IPS-15b (cell line): ENCODE results near the gene APOA1.

Experiments used
- H3K27me3 ChIP-seq: one replicate; pipeline ENCODE4 v1.6.1; 2013; ENCODE audit warnings: low read length; ENCODE audit not compliant: control insufficient read depth, insufficient read depth
- H3K36me3 ChIP-seq: one replicate; pipeline ENCODE4 v1.6.1; 2013; ENCODE audit warnings: low read length; ENCODE audit not compliant: control insufficient read depth, insufficient read depth
- H3K4me1 ChIP-seq: one replicate; pipeline ENCODE4 v1.6.1; 2013; ENCODE audit warnings: mild to moderate bottlenecking, low read length; ENCODE audit not compliant: control insufficient read depth, insufficient read depth
- H3K4me3 ChIP-seq: one replicate; pipeline ENCODE4 v1.5.1; 2013; ENCODE audit warnings: low read depth, low read length
- H3K9ac ChIP-seq: one replicate; pipeline ENCODE4 v1.6.1; 2013; ENCODE audit warnings: low read depth, mild to moderate bottlenecking, low read length
- H3K9me3 ChIP-seq: one replicate; pipeline ENCODE4 v1.6.1; 2013; ENCODE audit warnings: mild to moderate bottlenecking, low read length; ENCODE audit not compliant: control insufficient read depth, insufficient read depth

Gene APOA1

DNA sequence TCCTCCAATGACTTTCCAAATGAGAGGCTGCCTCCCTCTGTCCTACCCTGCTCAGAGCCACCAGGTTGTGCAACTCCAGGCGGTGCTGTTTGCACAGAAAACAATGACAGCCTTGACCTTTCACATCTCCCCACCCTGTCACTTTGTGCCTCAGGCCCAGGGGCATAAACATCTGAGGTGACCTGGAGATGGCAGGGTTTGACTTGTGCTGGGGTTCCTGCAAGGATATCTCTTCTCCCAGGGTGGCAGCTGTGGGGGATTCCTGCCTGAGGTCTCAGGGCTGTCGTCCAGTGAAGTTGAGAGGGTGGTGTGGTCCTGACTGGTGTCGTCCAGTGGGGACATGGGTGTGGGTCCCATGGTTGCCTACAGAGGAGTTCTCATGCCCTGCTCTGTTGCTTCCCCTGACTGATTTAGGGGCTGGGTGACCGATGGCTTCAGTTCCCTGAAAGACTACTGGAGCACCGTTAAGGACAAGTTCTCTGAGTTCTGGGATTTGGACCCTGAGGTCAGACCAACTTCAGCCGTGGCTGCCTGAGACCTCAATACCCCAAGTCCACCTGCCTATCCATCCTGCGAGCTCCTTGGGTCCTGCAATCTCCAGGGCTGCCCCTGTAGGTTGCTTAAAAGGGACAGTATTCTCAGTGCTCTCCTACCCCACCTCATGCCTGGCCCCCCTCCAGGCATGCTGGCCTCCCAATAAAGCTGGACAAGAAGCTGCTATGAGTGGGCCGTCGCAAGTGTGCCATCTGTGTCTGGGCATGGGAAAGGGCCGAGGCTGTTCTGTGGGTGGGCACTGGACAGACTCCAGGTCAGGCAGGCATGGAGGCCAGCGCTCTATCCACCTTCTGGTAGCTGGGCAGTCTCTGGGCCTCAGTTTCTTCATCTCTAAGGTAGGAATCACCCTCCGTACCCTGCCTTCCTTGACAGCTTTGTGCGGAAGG is 4.8 kb downstream of the APOA1 start:
- Histone ChIP-seq H3K36me3 (no peaks in the 10 kb centered on the region), H3K9ac (no peak overlapping the region), H3K4me1 (peaks cover 2% of the 10 kb centered on the region), H3K27me3 (no peaks in the 10 kb centered on the region), H3K4me3 (no peak overlapping the region), H3K9me3 (no peaks in the 10 kb centered on the region)

DNA sequence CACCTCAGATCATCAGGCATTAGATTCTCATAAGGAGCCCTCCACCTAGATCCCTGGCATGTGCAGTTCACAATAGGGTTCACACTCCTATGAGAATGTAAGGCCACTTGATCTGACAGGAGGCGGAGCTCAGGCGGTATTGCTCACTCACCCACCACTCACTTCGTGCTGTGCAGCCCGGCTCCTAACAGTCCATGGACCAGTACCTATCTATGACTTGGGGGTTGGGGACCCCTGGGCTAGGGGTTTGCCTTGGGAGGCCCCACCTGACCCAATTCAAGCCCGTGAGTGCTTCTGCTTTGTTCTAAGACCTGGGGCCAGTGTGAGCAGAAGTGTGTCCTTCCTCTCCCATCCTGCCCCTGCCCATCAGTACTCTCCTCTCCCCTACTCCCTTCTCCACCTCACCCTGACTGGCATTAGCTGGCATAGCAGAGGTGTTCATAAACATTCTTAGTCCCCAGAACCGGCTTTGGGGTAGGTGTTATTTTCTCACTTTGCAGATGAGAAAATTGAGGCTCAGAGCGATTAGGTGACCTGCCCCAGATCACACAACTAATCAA is 5.6 kb downstream of the APOA1 start:
- Histone ChIP-seq H3K36me3 (no peaks in the 10 kb centered on the region), H3K4me1 (peaks cover 2% of the 10 kb centered on the region), H3K4me3 (no peak overlapping the region), H3K27me3 (no peaks in the 10 kb centered on the region), H3K9me3 (no peaks in the 10 kb centered on the region), H3K9ac (no peak overlapping the region)

GRCh38 chr11:116830184-116830912 is 7.1 kb downstream of the APOA1 start:
- Histone ChIP-seq H3K4me1 (peaks cover 2% of the 10 kb centered on the region), H3K27me3 (no peaks in the 10 kb centered on the region), H3K9ac (no peak overlapping the region), H3K36me3 (no peaks in the 10 kb centered on the region), H3K9me3 (no peaks in the 10 kb centered on the region), H3K4me3 (no peak overlapping the region)

GRCh38 chr11:116829525-116830183 is 7.8 kb downstream of the APOA1 start, which contains the start of gene APOC3:
Gene APOC3, plus strand, starts transcription at chr11:116829907. Its CDS starts 676 bp downstream, at chr11:116830583.
- no peaks in the 10 kb centered on the region for H3K36me3 ChIP-seq
- no peak within 1 kb of the TSS for H3K4me3 ChIP-seq
- peaks cover under 1% of the 10 kb centered on the region for H3K4me1 ChIP-seq
- H3K9me3 ChIP-seq, result no peaks in the 10 kb centered on the region
- H3K9ac ChIP-seq, result no peak within 1 kb of the TSS
- no peaks in the 10 kb centered on the region for H3K27me3 ChIP-seq

- H3K9me3 ChIP-seq, result no peaks in the 10 kb centered on the region
- H3K4me3 ChIP-seq, result no peak overlapping the region
- no peak overlapping the region for H3K9ac ChIP-seq
- H3K36me3 ChIP-seq, result no peaks in the 10 kb centered on the region
- H3K4me1 ChIP-seq, result no peaks in the 10 kb centered on the region
- no peaks in the 10 kb centered on the region for H3K27me3 ChIP-seq
Observed at GRCh38 chr11:116828632-116829524, 8.5 kb downstream of the APOA1 start.

DNA sequence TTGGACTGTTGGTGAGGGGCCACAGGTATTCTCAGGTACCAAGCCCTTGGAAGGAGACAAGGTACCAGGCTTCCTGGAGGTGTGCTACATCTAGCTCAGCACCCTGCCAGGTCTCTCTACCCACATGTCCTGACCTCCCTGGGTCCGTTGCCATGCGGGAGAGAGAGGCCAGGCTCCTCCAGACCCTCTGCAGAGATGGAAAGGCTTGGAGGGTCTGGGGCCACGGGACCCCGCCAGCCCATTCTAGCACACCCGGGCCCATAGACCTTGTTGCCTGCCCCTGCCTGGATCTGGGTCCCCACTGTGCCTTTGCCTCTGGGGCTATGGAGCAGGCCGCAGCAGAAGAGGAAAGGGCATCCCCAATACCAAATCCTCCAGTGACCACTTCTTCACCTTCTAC is 10.0 kb downstream of the APOA1 start:
- H3K4me1 ChIP-seq, result no peaks in the 10 kb centered on the region
- no peak overlapping the region for H3K9ac ChIP-seq
- no peaks in the 10 kb centered on the region for H3K36me3 ChIP-seq
- no peaks in the 10 kb centered on the region for H3K27me3 ChIP-seq
- no peaks in the 10 kb centered on the region for H3K9me3 ChIP-seq
- no peak overlapping the region for H3K4me3 ChIP-seq

- Histone ChIP-seq H3K27me3 (no peaks in the 10 kb centered on the region), H3K9me3 (no peaks in the 10 kb centered on the region), H3K4me3 (no peak overlapping the region), H3K4me1 (no peaks in the 10 kb centered on the region), H3K9ac (no peak overlapping the region), H3K36me3 (no peaks in the 10 kb centered on the region)
Observed at GRCh38 chr11:116826751-116827431, 10.5 kb downstream of the APOA1 start.

DNA sequence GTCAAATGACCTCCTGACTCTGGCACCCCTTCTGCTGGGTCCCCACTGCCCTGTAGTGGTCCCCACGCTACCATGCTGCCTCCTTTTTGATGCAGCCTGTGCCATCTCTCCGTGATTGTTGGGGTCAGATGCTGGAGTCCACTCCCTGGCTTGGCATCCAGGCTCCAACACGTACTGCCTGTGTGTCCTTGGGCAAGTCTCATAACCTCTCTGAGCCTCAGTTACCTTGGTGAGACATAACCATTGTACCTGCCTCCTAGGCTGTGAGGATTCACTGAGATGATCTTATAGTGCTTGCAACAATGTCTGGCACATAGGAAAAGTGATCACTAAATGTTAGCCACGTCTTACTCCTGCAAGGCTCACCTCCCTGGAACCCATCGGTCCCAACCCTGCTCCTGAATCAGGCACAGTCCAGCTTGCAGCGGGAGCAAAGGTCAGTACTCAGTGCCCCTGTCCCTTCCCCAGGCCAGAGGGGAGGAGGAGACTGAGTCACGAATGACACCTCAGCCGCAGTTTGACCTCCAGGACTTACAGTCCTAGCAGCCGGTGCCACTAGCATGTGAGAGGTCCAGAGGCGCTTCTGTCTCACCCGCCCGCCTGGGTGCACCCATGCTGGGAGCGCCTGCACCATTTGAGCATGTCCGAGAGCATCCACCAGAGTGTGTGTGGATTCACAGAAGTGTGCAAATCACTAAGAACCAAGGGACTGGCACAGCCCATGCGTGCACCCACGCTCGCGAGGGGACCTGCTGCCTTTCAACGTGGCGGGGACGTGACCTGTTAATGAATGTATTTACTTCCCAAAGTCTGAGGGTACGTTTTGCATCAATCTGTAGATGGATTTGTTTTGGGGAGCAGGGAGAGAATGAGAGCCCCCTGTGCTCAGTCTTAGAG is 11.3 kb downstream of the APOA1 start:
- H3K27me3 ChIP-seq, result no peaks in the 10 kb centered on the region
- no peaks in the 10 kb centered on the region for H3K9me3 ChIP-seq
- no peaks in the 10 kb centered on the region for H3K36me3 ChIP-seq
- H3K9ac ChIP-seq, result no peak overlapping the region
- no peak overlapping the region for H3K4me3 ChIP-seq
- no peaks in the 10 kb centered on the region for H3K4me1 ChIP-seq

DNA sequence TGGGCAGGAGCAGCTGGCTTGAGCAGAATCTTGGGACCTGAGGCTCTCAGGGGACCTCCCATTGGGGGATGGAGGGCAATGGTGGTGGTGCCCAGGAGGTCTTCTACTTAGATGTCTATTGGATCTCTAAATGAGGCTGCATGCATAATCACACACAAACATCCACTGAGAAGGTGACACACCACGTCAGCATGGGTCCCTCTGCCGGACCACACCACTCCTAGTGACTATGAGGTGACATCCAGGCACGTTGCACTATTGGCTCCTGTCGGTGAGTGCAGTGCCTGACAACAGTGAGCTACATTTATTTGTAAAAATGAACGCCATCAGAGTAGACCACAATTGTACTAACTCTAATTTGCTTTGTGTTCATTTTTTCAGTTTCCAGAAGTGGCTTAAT is 12.0 kb downstream of the APOA1 start:
- Histone ChIP-seq H3K36me3 (no peaks in the 10 kb centered on the region), H3K4me3 (no peak overlapping the region), H3K4me1 (no peaks in the 10 kb centered on the region), H3K9ac (no peak overlapping the region), H3K9me3 (no peaks in the 10 kb centered on the region), H3K27me3 (no peaks in the 10 kb centered on the region)
